Measurements from ENCODE around the gene DENND2D.

- no peak for TF ChIP-seq CTCF (IDR thresholded peaks at IDR 0.05)
- TF ChIP-seq POLR2A (IDR thresholded peaks at IDR 0.05), result no peak
These were observed 19.9 kb upstream of the DENND2D start for GRCh38 chr1:111220302-111220890.
